Measurements from ENCODE around the gene IDUA.

DNA sequence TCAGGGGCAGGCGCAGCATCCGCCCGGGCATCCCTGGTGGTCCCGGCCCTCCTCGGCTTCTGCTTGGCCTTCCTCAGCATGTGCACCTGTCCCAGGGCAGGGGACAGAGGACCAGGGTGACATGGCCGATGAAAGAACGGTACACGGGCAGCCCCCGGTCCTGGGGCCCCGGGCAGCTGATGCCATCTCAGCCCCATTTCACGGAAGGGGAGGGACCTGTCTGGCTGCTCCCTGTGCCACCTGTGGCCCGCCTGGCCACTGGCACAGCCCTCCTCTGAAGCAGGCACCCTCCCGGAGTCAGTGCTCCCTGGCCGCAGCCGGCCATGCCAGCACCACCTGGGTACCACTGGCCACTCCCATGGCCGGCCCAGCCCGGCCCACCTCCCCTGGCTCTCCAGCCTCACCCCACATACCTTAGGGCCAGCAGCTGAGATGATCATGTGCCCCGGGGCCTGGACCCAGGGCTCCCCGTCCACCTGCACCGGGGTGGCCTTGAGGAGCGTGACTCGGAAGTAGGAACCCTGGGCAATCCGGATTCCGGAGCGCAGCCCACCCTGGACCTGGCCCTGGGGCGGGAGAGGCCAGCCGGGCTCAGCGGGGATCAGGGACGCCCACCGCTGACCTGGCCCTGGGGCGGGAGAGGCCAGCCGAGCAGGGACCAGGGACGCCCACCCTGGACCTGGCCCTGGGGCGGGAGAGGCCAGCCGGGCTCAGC lies 26.1 kb upstream of the IDUA start:
- TF ChIP-seq NFRKB (IDR thresholded peaks at IDR 0.05) (no peak), FOXM1 (IDR thresholded peaks at IDR 0.05; ENCODE audit: borderline replicate concordance) (no peak), ARNT (IDR thresholded peaks at IDR 0.05) (no peak)
